Lower lobe of right lung (tissue), 2 donors: ENCODE results near the gene ITPKB. TPM values are rescaled to one million over a fixed set of nuclear protein-coding genes. Genes with fewer than 3 reads are reported as not detected.
A peak's percentile ranks its signal among the peaks of the same experiment; 100 is the strongest.
"Not testable (repeated sequence)": the region's sequence is repeated elsewhere in the genome, so short reads cannot be mapped to it uniquely, and the experiment has no call there.

Experiments
- ATAC-seq, 2 donors: fragments of 200-7000 bp; cut with Tn5 transposase; one replicate each; pipeline ENCODE4 v1.9.1; 2020 to 2022; ENCODE audit warnings: mild to moderate bottlenecking in 2 of 2, moderate library complexity in 2 of 2
- DNase-seq: peaks from one replicate; pipeline ENCODE4 v3.0.0-alpha.2; 2020
- H3K27ac ChIP-seq: fragments of 200-600 bp; one replicate; pipeline ENCODE4 v1.8.0; 2022
- H3K27me3 ChIP-seq: fragments of 200-600 bp; one replicate; pipeline ENCODE4 v1.8.0; 2022; ENCODE audit warnings: low read depth
- H3K36me3 ChIP-seq: fragments of 200-600 bp; one replicate; pipeline ENCODE4 v1.8.0; 2022; ENCODE audit warnings: mild to moderate bottlenecking
- H3K4me1 ChIP-seq: fragments of 200-600 bp; one replicate; pipeline ENCODE4 v1.8.0; 2022
- H3K4me3 ChIP-seq: fragments of 200-600 bp; one replicate; pipeline ENCODE4 v1.8.0; 2022; ENCODE audit warnings: mild to moderate bottlenecking
- H3K9me3 ChIP-seq: fragments of 200-600 bp; one replicate; pipeline ENCODE4 v1.8.0; 2022
- intact Hi-C: fragments of 100-400 bp; cut with DNase I; formaldehyde crosslinking; loops from one replicate; pipeline ENCODE4 v1.11.0; 2022
- total RNA-seq: library from RNA; stranded (reverse); fragmentation: NEBNext Ultra II Directional; extraction: Animal tissue kit (Norgen Biotek cat#: 25700); gene quantifications from one replicate; pipeline ENCODE4 v1.2.1, GENCODE V29; 2021
- TF ChIP-seq, protein P1 (sequence below): fragments of 200-600 bp; IDR thresholded peaks from one replicate; pipeline ENCODE4 v1.8.0; 2022; ENCODE audit warnings: antibody characterized with exemption, mild to moderate bottlenecking
- donor health status: DM: no; HTN: yes; CAD: no; lungs with severe emphysema.

Gene ITPKB
- total RNA-seq, 1 donor from 2014 or later, result 42.3 TPM

DNA sequence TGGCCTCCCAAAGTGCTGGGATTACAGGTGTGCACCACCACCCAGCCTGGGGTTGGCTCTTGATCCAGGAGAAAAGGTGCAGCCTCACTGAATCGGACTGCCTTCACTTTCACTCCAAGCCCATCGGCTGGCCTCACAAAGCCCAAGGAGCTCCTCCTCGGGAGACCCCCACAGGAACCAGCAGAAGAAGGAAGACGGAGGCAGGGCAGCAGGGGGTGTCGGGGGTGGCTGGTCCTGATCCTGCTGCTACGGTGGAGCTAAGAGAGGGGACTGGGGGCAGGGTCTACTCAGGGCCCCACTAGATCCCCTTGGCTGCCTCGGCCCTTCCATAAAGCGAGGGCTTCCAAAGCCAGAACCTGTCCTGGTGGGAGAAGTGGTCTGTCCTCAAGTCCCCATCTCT, 96.7 kb downstream of the ITPKB start:
- Histone ChIP-seq H3K4me1 (peaks cover 22% of the 10 kb centered on the region), H3K27ac (peak overlapping the region; percentile 49), H3K27me3 (no peaks in the 10 kb centered on the region), H3K36me3 (peaks cover 76% of the 10 kb centered on the region), H3K9me3 (no peaks in the 10 kb centered on the region), H3K4me3 (no peak overlapping the region)
- ATAC-seq (no peak), DNase-seq (peak; percentile 23)
- intact Hi-C loops, result no loop called here
- TF ChIP-seq, protein P1, sequence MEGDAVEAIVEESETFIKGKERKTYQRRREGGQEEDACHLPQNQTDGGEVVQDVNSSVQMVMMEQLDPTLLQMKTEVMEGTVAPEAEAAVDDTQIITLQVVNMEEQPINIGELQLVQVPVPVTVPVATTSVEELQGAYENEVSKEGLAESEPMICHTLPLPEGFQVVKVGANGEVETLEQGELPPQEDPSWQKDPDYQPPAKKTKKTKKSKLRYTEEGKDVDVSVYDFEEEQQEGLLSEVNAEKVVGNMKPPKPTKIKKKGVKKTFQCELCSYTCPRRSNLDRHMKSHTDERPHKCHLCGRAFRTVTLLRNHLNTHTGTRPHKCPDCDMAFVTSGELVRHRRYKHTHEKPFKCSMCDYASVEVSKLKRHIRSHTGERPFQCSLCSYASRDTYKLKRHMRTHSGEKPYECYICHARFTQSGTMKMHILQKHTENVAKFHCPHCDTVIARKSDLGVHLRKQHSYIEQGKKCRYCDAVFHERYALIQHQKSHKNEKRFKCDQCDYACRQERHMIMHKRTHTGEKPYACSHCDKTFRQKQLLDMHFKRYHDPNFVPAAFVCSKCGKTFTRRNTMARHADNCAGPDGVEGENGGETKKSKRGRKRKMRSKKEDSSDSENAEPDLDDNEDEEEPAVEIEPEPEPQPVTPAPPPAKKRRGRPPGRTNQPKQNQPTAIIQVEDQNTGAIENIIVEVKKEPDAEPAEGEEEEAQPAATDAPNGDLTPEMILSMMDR, result no peak

DNA sequence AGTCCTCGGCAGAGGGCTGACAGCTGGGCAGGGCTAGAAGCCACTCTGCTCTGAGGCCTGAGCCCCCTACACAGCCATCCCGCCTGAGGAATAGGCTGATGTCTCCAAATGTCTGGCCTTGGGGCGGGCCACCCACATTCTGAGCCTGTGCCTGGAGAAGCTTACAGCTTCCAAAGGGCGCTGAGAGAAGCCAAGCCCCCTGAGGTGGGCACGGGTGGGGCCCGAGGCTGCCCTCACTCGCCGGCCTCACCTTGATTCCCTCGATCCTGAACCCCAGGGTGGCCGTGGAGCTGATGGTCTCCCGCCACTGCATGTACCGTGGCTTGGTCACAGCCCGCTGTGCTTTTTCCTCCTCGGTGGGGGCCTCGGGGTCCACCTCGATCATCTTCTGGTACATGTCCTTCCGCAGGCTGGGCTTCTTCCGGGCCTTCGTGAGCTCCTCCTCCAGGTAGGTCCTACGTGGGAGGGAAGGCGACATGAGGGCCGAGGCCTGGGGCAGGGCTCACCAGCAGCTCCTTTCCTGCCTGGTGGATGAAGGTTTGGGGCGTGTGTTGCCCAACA, 97.3 kb downstream of the ITPKB start:
- peak; percentile 42 for DNase-seq
- peaks cover 22% of the 10 kb centered on the region for H3K4me1 ChIP-seq

DNA sequence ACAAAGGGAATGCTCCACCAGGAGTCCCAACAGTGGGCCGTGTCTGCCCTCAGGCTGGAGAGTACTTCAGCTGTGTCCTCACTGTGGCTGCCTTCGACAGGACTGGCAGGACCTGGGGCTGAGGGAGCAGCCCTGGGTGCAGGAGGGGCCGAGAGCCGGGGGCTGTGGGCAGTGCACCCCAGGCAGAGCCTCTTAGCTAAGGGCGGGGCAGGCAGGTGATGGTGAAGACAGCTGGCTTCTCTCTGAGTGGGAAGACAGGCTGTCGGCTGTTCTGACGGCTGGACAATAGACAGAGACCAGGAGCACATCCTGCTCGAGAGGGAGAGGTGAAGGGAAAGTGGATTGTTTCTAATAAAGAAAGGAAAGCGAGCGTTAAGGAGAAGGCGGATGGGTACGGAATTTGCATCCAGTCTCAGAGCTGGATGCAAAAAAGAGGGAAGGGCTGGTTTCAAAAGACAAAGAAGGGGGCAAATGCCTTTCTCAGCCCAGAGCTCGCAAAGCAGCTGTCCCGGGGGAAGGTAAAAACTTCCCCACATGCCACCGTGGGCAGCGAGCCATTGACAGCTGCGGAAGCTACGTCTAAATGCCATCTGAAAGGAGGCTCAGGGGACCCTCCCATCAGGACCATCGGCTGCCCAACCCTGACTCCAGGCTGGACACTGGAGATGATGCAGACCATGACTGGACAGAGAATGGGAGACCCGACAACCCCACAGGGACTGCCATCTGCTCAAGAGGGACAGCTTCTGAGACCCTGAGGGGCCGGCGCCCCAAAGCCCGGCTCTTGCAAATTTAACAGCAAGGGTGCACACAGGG, 98.6 kb downstream of the ITPKB start:
- no peaks in the 10 kb centered on the region for H3K9me3 ChIP-seq
- peak; percentile 31 for DNase-seq
- intact Hi-C loops, result no loop called here
- H3K27ac ChIP-seq, result no peak overlapping the region
- no peaks in the 10 kb centered on the region for H3K27me3 ChIP-seq
- ATAC-seq, result no peak
- H3K36me3 ChIP-seq, result peaks cover 76% of the 10 kb centered on the region
- TF ChIP-seq, protein P1, result no peak
- H3K4me1 ChIP-seq, result peaks cover 24% of the 10 kb centered on the region
- no peak overlapping the region for H3K4me3 ChIP-seq

More for the DNA sequence above, 97.3 kb downstream of the ITPKB start:
- no peaks in the 10 kb centered on the region for H3K9me3 ChIP-seq
- TF ChIP-seq, protein P1, result no peak
- H3K27me3 ChIP-seq, result no peaks in the 10 kb centered on the region
- no peak for ATAC-seq
- intact Hi-C loops, result no loop called here
- H3K27ac ChIP-seq, result no peak overlapping the region
- no peak overlapping the region for H3K4me3 ChIP-seq
- H3K36me3 ChIP-seq, result peaks cover 76% of the 10 kb centered on the region

DNA sequence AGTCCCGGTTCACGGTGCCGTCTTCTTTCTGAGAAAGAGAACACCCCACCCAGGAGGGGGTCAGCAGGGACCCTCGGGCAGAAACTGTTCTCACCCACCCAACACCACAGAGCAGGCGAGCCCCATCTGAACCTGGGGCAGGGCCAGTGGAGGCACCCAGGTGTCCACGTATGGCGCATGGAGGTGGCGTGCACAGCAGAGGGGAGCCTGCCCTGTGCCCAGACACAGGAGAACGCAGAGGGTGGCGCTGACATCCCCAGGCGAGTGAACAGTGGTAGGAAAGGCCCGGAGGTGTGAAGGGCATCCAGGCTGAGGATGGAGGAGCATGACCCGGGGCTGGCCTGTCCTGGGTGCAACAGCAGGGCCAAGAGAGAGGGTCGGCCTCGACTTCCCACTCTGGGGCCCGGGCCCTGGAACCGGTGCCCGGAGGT, 99.4 kb downstream of the ITPKB start:
- H3K4me1 ChIP-seq, result peaks cover 28% of the 10 kb centered on the region
- H3K9me3 ChIP-seq, result no peaks in the 10 kb centered on the region
- H3K27ac ChIP-seq, result no peak overlapping the region
- H3K27me3 ChIP-seq, result no peaks in the 10 kb centered on the region
- TF ChIP-seq, protein P1, result no peak
- DNase-seq (peak; percentile 42), ATAC-seq (no peak)
- intact Hi-C loops, result no loop called here
- H3K36me3 ChIP-seq, result peaks cover 76% of the 10 kb centered on the region
- no peak overlapping the region for H3K4me3 ChIP-seq

DNA sequence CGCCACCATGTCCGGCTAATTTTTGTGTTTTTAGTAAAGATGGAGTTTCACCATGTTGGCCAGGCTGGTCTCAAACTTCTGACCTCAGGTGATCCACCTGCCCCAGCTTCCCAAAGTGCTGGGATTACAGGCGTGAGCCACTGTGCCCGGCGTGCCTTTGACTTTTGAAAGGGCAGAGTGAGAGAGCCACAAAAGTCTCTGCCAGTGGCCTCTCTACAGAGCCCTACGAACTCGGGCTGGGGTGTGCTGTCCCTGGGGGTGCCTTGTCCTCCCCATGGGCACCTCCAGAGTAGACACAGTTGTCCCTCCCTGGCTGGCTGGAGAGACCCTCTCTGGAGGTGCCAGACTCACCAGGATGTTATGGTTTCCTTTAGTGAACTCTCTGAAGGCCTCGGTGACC, 99.9 kb downstream of the ITPKB start:
- Histone ChIP-seq H3K4me1 (peaks cover 28% of the 10 kb centered on the region), H3K36me3 (peaks cover 80% of the 10 kb centered on the region)
- ATAC-seq, H3K9me3 ChIP-seq, H3K27me3 ChIP-seq, intact Hi-C loops, H3K4me3 ChIP-seq, H3K27ac ChIP-seq: not testable (repeated sequence)
- peak; percentile 3 for DNase-seq

DNA sequence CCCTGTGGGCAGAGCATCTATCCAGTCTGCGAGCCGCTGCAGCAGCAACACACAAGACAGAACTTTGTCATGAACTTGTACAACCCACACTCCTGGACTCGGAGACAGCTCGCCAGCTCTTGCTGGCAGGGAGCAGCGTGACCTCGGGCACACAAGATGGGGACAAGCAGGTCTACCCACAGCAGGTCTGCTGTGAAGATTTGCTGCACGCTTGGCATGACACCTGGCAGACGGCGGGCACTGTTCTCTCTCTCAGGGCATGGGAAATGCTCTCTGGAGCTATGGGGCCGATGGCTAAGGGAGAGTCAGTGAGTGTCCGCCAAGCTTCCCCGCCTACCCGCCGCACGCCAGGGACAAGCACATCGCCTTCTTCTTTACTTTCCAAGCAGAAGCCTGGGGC, 100.5 kb downstream of the ITPKB start:
- intact Hi-C loops, result no loop called here
- Histone ChIP-seq H3K27ac (no peak overlapping the region), H3K9me3 (no peaks in the 10 kb centered on the region), H3K4me3 (no peak overlapping the region), H3K27me3 (no peaks in the 10 kb centered on the region), H3K4me1 (peaks cover 28% of the 10 kb centered on the region), H3K36me3 (peaks cover 86% of the 10 kb centered on the region)
- DNase-seq (peak; percentile 33), ATAC-seq (no peak)
- TF ChIP-seq, protein P1, result no peak
